HepG2 (cell line): ENCODE data around the gene CRY1. TPM values are rescaled to one million over a fixed set of nuclear protein-coding genes. Genes with fewer than 3 reads are reported as not detected.

ENCODE experiments used
- IRF1 ChIP-seq: sonication (generic); formaldehyde crosslinking; IDR thresholded peaks from 2 replicates; pipeline ENCODE4 v1.4.0; 2020; ENCODE audit warnings: low read depth, mild to moderate bottlenecking, missing genetic modification reagents
- IRF9 ChIP-seq: sonication (generic); formaldehyde crosslinking; IDR thresholded peaks from 2 replicates; pipeline ENCODE4 v1.8.0; 2022; ENCODE audit warnings: missing genetic modification reagents, mild to moderate bottlenecking, borderline replicate concordance
- NFKB2 ChIP-seq: sonication (generic); formaldehyde crosslinking; IDR thresholded peaks from 2 replicates; pipeline ENCODE4 v1.4.0; 2020; ENCODE audit warnings: missing genetic modification reagents, borderline replicate concordance
- RARG ChIP-seq: sonication (generic); formaldehyde crosslinking; IDR thresholded peaks from 2 replicates; pipeline ENCODE4 v1.4.0; 2020; ENCODE audit warnings: low read depth, mild to moderate bottlenecking, missing genetic modification reagents
- SKI ChIP-seq: fragments of 450-650 bp; IDR thresholded peaks from one replicate; pipeline ENCODE4 v1.6.1; 2018; ENCODE audit warnings: mild to moderate bottlenecking; ENCODE audit not compliant: partially characterized antibody
- SNAPC2 ChIP-seq: sonication (generic); formaldehyde crosslinking; IDR thresholded peaks from 2 replicates; pipeline ENCODE4 v1.8.1; 2022; ENCODE audit warnings: mild to moderate bottlenecking, missing genetic modification reagents
- TAF1 ChIP-seq: sonication (generic); formaldehyde crosslinking; IDR thresholded peaks from 2 replicates; pipeline ENCODE4 v1.4.0; 2020; ENCODE audit warnings: missing genetic modification reagents
- THYN1 ChIP-seq: sonication (generic); formaldehyde crosslinking; IDR thresholded peaks from 2 replicates; pipeline ENCODE4 v1.8.1; 2023; ENCODE audit warnings: low read depth, mild to moderate bottlenecking, moderate library complexity, missing genetic modification reagents, borderline replicate concordance
- TSC22D2 ChIP-seq: sonication (generic); formaldehyde crosslinking; IDR thresholded peaks from 2 replicates; pipeline ENCODE4 v1.5.1; 2020; ENCODE audit warnings: missing genetic modification reagents, mild to moderate bottlenecking, borderline replicate concordance
- ZMYM2 ChIP-seq: sonication (generic); formaldehyde crosslinking; IDR thresholded peaks from 2 replicates; pipeline ENCODE4 v1.8.0; 2022; ENCODE audit warnings: mild to moderate bottlenecking, missing genetic modification reagents
- ZMYM4 ChIP-seq: sonication (generic); formaldehyde crosslinking; IDR thresholded peaks from 2 replicates; pipeline ENCODE4 v1.8.1; 2023; ENCODE audit warnings: mild to moderate bottlenecking, missing genetic modification reagents
- ZNF180 ChIP-seq: sonication (generic); formaldehyde crosslinking; IDR thresholded peaks from 2 replicates; pipeline ENCODE4 v1.4.0; 2020; ENCODE audit warnings: low read depth, missing genetic modification reagents, borderline replicate concordance
- ZNF251 ChIP-seq: sonication (generic); formaldehyde crosslinking; IDR thresholded peaks from 2 replicates; pipeline ENCODE4 v1.9.0; 2021; ENCODE audit warnings: mild to moderate bottlenecking, missing genetic modification reagents
- ZNF333 ChIP-seq: sonication (generic); formaldehyde crosslinking; IDR thresholded peaks from 2 replicates; pipeline ENCODE4 v1.4.0; 2020; ENCODE audit warnings: mild to moderate bottlenecking, missing genetic modification reagents, borderline replicate concordance
- ZNF367 ChIP-seq: sonication (generic); formaldehyde crosslinking; IDR thresholded peaks from 2 replicates; pipeline ENCODE4 v1.4.0; 2020; ENCODE audit warnings: missing genetic modification reagents, borderline replicate concordance
- ZNF441 ChIP-seq: sonication (generic); formaldehyde crosslinking; IDR thresholded peaks from 2 replicates; pipeline ENCODE4 v1.7.0; 2021; ENCODE audit warnings: missing genetic modification reagents, borderline replicate concordance
- ZNF460 ChIP-seq: sonication (generic); formaldehyde crosslinking; IDR thresholded peaks from 2 replicates; pipeline ENCODE4 v1.5.1; 2020; ENCODE audit warnings: missing genetic modification reagents, mild to moderate bottlenecking, borderline replicate concordance
- ZNF510 ChIP-seq: sonication (generic); formaldehyde crosslinking; IDR thresholded peaks from 2 replicates; pipeline ENCODE4 v1.4.0; 2020; ENCODE audit warnings: low read depth, mild to moderate bottlenecking, missing genetic modification reagents
- ZNF724P ChIP-seq: sonication (generic); formaldehyde crosslinking; IDR thresholded peaks from 2 replicates; pipeline ENCODE4 v1.8.0; 2022; ENCODE audit warnings: missing genetic modification reagents, borderline replicate concordance
- ZNF761 ChIP-seq: sonication (generic); formaldehyde crosslinking; conservative IDR thresholded peaks from 2 replicates; pipeline ENCODE4 v1.4.0; 2020; ENCODE audit warnings: mild to moderate bottlenecking, missing genetic modification reagents
- ZNF782 ChIP-seq: sonication (generic); formaldehyde crosslinking; IDR thresholded peaks from 2 replicates; pipeline ENCODE4 v1.4.0; 2020; ENCODE audit warnings: missing genetic modification reagents, mild to moderate bottlenecking, borderline replicate concordance
- polyA plus RNA-seq, 8 experiments: library from polyadenylated mRNA; depleted of rRNA in 3 of 8; stranded (reverse) in 7 of 8; unstranded in 1 of 8; fragments of >200 nt; fragmentation: Illumina TruSeq in 4 of 8; extraction: Trizol in 4 of 8; gene quantifications; 2 replicates each; pipeline versions ENCODE4 v1.2.1 to v1.2.3, GENCODE V29; 2011 to 2016; ENCODE audit warnings: low read depth in 4 of 8, missing spikeins in 1 of 8, mixed read lengths in 1 of 8; ENCODE audit not compliant: insufficient read depth in 1 of 8
- total RNA-seq, 5 experiments: library from RNA; depleted of rRNA; stranded (reverse); fragments of >200 nt; fragmentation: Illumina TruSeq; extraction: Trizol; gene quantifications; 2 replicates each; pipeline ENCODE4 v1.2.3, GENCODE V29; 2016; ENCODE audit warnings: low read depth in 1 of 5
- TF ChIP-seq, protein P1 (sequence below): sonication (generic); formaldehyde crosslinking; IDR thresholded peaks from 2 replicates; pipeline ENCODE4; 2020; ENCODE audit warnings: missing genetic modification reagents, mild to moderate bottlenecking, borderline replicate concordance
- TF ChIP-seq, protein P2 (sequence below): IDR thresholded peaks from 2 replicates; pipeline ENCODE4 v1.6.1; 2016; ENCODE audit warnings: missing compliant biosample characterization, missing genetic modification reagents, borderline replicate concordance

Gene CRY1
- total and polyA plus RNA-seq, 2 of the 13 experiments (the other 11 are each of a cell fraction or from before 2014, with no cell fraction given) = 11.4 to 13.9 TPM

- TF ChIP-seq, protein P1, sequence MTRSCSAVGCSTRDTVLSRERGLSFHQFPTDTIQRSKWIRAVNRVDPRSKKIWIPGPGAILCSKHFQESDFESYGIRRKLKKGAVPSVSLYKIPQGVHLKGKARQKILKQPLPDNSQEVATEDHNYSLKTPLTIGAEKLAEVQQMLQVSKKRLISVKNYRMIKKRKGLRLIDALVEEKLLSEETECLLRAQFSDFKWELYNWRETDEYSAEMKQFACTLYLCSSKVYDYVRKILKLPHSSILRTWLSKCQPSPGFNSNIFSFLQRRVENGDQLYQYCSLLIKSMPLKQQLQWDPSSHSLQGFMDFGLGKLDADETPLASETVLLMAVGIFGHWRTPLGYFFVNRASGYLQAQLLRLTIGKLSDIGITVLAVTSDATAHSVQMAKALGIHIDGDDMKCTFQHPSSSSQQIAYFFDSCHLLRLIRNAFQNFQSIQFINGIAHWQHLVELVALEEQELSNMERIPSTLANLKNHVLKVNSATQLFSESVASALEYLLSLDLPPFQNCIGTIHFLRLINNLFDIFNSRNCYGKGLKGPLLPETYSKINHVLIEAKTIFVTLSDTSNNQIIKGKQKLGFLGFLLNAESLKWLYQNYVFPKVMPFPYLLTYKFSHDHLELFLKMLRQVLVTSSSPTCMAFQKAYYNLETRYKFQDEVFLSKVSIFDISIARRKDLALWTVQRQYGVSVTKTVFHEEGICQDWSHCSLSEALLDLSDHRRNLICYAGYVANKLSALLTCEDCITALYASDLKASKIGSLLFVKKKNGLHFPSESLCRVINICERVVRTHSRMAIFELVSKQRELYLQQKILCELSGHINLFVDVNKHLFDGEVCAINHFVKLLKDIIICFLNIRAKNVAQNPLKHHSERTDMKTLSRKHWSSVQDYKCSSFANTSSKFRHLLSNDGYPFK (CRISPR knock-in tag) = peak; percentile 58; the same call in 1 of the 2 replicates
- TF ChIP-seq NFKB2 (CRISPR knock-in tag) (peak; percentile 84; the same call in 1 of the 2 replicates), ZMYM2 (no peak; the same call in 1 of the 2 replicates), ZNF782 (CRISPR knock-in tag) (peak; percentile 79), ZNF761 (CRISPR knock-in tag) (peak; percentile 42; the same call in 1 of the 2 replicates), ZNF441 (CRISPR knock-in tag) (peak; percentile 86), SNAPC2 (CRISPR knock-in tag) (peak; percentile 86; the same call in 1 of the 2 replicates), ZNF510 (CRISPR knock-in tag) (no peak), TAF1 (CRISPR knock-in tag) (no peak; the same call in 1 of the 2 replicates), IRF9 (CRISPR knock-in tag) (no peak; the same call in 1 of the 2 replicates), SKI (no peak), THYN1 (CRISPR knock-in tag) (0 out of 2 replicates have a peak, but pooled peaks have one; percentile 84), ZNF333 (CRISPR knock-in tag) (peak; percentile 17; the same call in 1 of the 2 replicates), ZNF724P (CRISPR knock-in tag) (peak; percentile 88), ZNF251 (CRISPR knock-in tag) (no peak), TSC22D2 (CRISPR knock-in tag) (no peak; the same call in 1 of the 2 replicates), RARG (no peak), ZNF367 (CRISPR knock-in tag) (0 out of 2 replicates have a peak, but pooled peaks have one; percentile 5), ZMYM4 (CRISPR knock-in tag) (peak; percentile 90), ZNF460 (CRISPR knock-in tag) (no peak), IRF1 (CRISPR knock-in tag) (no peak), ZNF180 (CRISPR knock-in tag) (no peak)
- TF ChIP-seq, protein P2, sequence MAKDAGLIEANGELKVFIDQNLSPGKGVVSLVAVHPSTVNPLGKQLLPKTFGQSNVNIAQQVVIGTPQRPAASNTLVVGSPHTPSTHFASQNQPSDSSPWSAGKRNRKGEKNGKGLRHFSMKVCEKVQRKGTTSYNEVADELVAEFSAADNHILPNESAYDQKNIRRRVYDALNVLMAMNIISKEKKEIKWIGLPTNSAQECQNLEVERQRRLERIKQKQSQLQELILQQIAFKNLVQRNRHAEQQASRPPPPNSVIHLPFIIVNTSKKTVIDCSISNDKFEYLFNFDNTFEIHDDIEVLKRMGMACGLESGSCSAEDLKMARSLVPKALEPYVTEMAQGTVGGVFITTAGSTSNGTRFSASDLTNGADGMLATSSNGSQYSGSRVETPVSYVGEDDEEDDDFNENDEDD (CRISPR knock-in tag) = peak; percentile 82
Observed at GRCh38 chr12:107093417-107094182, at the start of gene CRY1 (continued).
